Choroid plexus epithelial cell (primary cell): ENCODE measurements around the gene SLC39A3.

Experiments used
- DNase-seq: peaks from one replicate; pipeline ENCODE4 v3.0.0-alpha.2; 2010; ENCODE audit warnings: low read depth
- H3K4me3 ChIP-seq: 2 replicates; pipeline ENCODE4 v1.5.1; 2011; ENCODE audit warnings: low read depth, mild to moderate bottlenecking, control low read depth, low read length, moderate library complexity
- CTCF ChIP-seq: conservative IDR thresholded peaks from 2 replicates; pipeline ENCODE4 v1.5.1; 2011; ENCODE audit warnings: low read depth, mild to moderate bottlenecking, control low read depth, inconsistent platforms, low read length, moderate library complexity

SLC39A3 gene

GRCh38 chr19:2685204-2685704 is 54.6 kb downstream of the SLC39A3 start:
- no peak for TF ChIP-seq CTCF
- no peak overlapping the region for H3K4me3 ChIP-seq

GRCh38 chr19:2683430-2684003 is 56.3 kb downstream of the SLC39A3 start:
- no peak for DNase-seq
- TF ChIP-seq CTCF: no peak
- H3K4me3 ChIP-seq: no peak overlapping the region

More at GRCh38 chr19:2685204-2685704, 54.6 kb downstream of the SLC39A3 start:
- DNase-seq: no peak
